GM12878 (cell line): Measurements from ENCODE around the gene OR10X1. TPM values are rescaled to one million over a fixed set of nuclear protein-coding genes. Genes with fewer than 3 reads are reported as not detected.

ENCODE experiments used
- ATAC-seq: fragments of 200-7000 bp; cut with Tn5 transposase; 3 replicates; pipeline ENCODE4 v1.9.1; 2020; ENCODE audit warnings: mild to moderate bottlenecking, moderate library complexity
- BruUV-seq: library from RNA; stranded (reverse); fragments of 400-500 nt; replicated peaks from 2 replicates; lab custom pipeline; 2021; lab: Mats Ljungman, UMichigan
- CTCF ChIA-PET: fragments of 300-600 bp; sonication (Branson Sonifier 250); formaldehyde crosslinking; extraction: SDS; loops from one replicate; lab custom pipeline; 2021; ENCODE audit warnings: inconsistent platforms; lab: Yijun Ruan, JAX
- POLR2A ChIA-PET: fragments of 350-600 bp; formaldehyde crosslinking; extraction: SDS; loops from one replicate; lab custom pipeline; 2021; ENCODE audit warnings: inconsistent platforms; lab: Charles Lee
- RAD21 ChIA-PET: fragments of 300-600 bp; sonication (Branson Sonifier 250); formaldehyde crosslinking; loops from one replicate; lab custom pipeline; 2023; ENCODE audit warnings: antibody characterized with exemption; ENCODE audit not compliant: unreplicated experiment; lab: Charles Lee
- SMC1A ChIA-PET: fragments of 300-600 bp; sonication (Branson Sonifier 250); formaldehyde crosslinking; loops from one replicate; lab custom pipeline; 2023; ENCODE audit not compliant: unreplicated experiment, uncharacterized antibody; lab: Charles Lee
- DNase-seq: peaks from one replicate; pipeline ENCODE4 v3.0.0-alpha.2; 2011; ENCODE audit warnings: low read depth, low spot score
- FAIRE-seq: peaks from 3 replicates; lab custom pipeline; 2011; peaks lifted over from hg19 to GRCh38; lab: Jason Lieb, UNC
- H2AFZ ChIP-seq: 2 replicates; pipeline ENCODE4 v1.6.0; 2011; ENCODE audit warnings: low read depth, low read length, control low read depth; ENCODE audit not compliant: control insufficient read depth
- H3K27ac ChIP-seq: 2 replicates; pipeline ENCODE4 v1.5.1; 2011; ENCODE audit warnings: control low read depth; ENCODE audit not compliant: control insufficient read depth, insufficient read depth
- H3K27me3 ChIP-seq, 2 experiments: replicated peaks in 1 of 2; 2 replicates each; pipeline versions ENCODE4 v1.6.0 to v1.6.1; 2011; ENCODE audit warnings: low read length in 1 of 2; ENCODE audit not compliant: control insufficient read depth in 2 of 2, insufficient read depth in 2 of 2
- H3K36me3 ChIP-seq, 2 experiments: 2 replicates each; pipeline ENCODE4 v1.5.1; 2011; ENCODE audit warnings: low read length in 1 of 2; ENCODE audit not compliant: control insufficient read depth in 2 of 2, insufficient read depth in 2 of 2
- H3K4me1 ChIP-seq: 2 replicates; pipeline ENCODE4 v1.6.1; 2011; ENCODE audit warnings: mild to moderate bottlenecking, low read length, moderate library complexity, mixed read lengths; ENCODE audit not compliant: control insufficient read depth, insufficient read depth
- H3K4me2 ChIP-seq: 2 replicates; pipeline ENCODE4 v1.6.0; 2011; ENCODE audit warnings: control low read depth; ENCODE audit not compliant: control insufficient read depth, insufficient read depth
- H3K4me3 ChIP-seq: fragments of 200-600 bp; sonication (generic); 2 replicates; pipeline ENCODE4 v1.5.1; 2016
- H3K79me2 ChIP-seq: 2 replicates; pipeline ENCODE4 v1.6.0; 2011; ENCODE audit warnings: low read length; ENCODE audit not compliant: control insufficient read depth, insufficient read depth
- H3K9ac ChIP-seq: 2 replicates; pipeline ENCODE4 v1.8.0; 2011; ENCODE audit warnings: low read length, control low read depth, mixed read lengths; ENCODE audit not compliant: control insufficient read depth, insufficient read depth
- H3K9me3 ChIP-seq: replicated peaks from 3 replicates; pipeline ENCODE4 v1.5.1; 2011; ENCODE audit warnings: mild to moderate bottlenecking, low read length; ENCODE audit not compliant: control insufficient read depth, insufficient read depth
- H4K20me1 ChIP-seq: 2 replicates; pipeline ENCODE4 v1.6.0; 2011; ENCODE audit not compliant: control insufficient read depth, insufficient read depth
- IRF4 ChIP-seq: IDR thresholded peaks from 2 replicates; pipeline ENCODE4 v1.6.1; 2011; ENCODE audit warnings: low read depth, low read length
- NR2F1 ChIP-seq: fragments of 450-650 bp; conservative IDR thresholded peaks from 2 replicates; pipeline ENCODE4 v1.6.1; 2017; ENCODE audit warnings: mild to moderate bottlenecking
- POLR2A ChIP-seq: IDR thresholded peaks from 2 replicates; pipeline ENCODE4 v1.6.1; 2011; ENCODE audit warnings: low read depth, mild to moderate bottlenecking, low read length
- SUPT20H ChIP-seq: IDR thresholded peaks from 2 replicates; pipeline ENCODE4 v1.6.1; 2011; ENCODE audit warnings: low read depth, mild to moderate bottlenecking, low read length, moderate library complexity, borderline replicate concordance; ENCODE audit not compliant: control insufficient read depth
- ZBTB11 ChIP-seq: fragments of 450-650 bp; formaldehyde crosslinking; IDR thresholded peaks from 2 replicates; pipeline ENCODE4 v1.5.0; 2022; ENCODE audit warnings: mild to moderate bottlenecking, missing genetic modification characterization
- ZSCAN29 ChIP-seq: fragments of 450-650 bp; IDR thresholded peaks from 2 replicates; pipeline ENCODE4 v1.6.1; 2017; ENCODE audit warnings: mild to moderate bottlenecking, moderate library complexity
- WGBS: methylation state at CpG from one replicate; pipeline ENCODE4 v1.1.6; 2016; ENCODE audit warnings: low lambda C conversion rate; ENCODE audit not compliant: insufficient replicate concordance, insufficient coverage; ENCODE audit errors: missing lambda C conversion rate; 5-methylcytosine and 5-hydroxymethylcytosine counted together
- in situ Hi-C: fragments of 300-500 bp; cut with MboI; formaldehyde crosslinking; loops from 9 replicates; pipeline ENCODE4 v1.14.3; 2018; ENCODE audit warnings: mixed read lengths
- intact Hi-C: fragments of 100-400 bp; cut with micrococcal nuclease; formaldehyde crosslinking; loops from one replicate; pipeline ENCODE4 v1.14.2; 2022; ENCODE audit not compliant: unreplicated experiment
- polyA plus RNA-seq, 11 experiments: library from polyadenylated mRNA; depleted of rRNA in 4 of 11; unstranded in 6 of 11; stranded (reverse) in 5 of 11; fragments of >200 nt; fragmentation: Nextera tagmentation in 4 of 11; fragmentation: Illumina TruSeq in 1 of 11; extraction: Ambion mirVana in 4 of 11; extraction: Trizol in 1 of 11; gene quantifications; 1 replicate in 1 of 11; 2 replicates in 10 of 11; pipeline versions ENCODE4 v1.2.1 to v1.2.3, GENCODE V29; 2011 to 2016; ENCODE audit warnings: inconsistent platforms in 2 of 11, missing spikeins in 2 of 11, low read depth in 1 of 11
- total RNA-seq, 4 experiments: library from RNA; depleted of rRNA in 3 of 4; stranded (reverse); fragments of >200 nt in 3 of 4; fragmentation: Illumina TruSeq in 1 of 4; extraction: Trizol in 1 of 4; gene quantifications; 2 replicates each; pipeline versions ENCODE4 v1.2.1 to v1.2.3, GENCODE V29; 2013 to 2021
- TF ChIP-seq, protein P1 (sequence below): fragments of 450-650 bp; IDR thresholded peaks from 2 replicates; pipeline ENCODE4 v1.6.1; 2016; ENCODE audit warnings: mild to moderate bottlenecking, moderate library complexity, borderline replicate concordance
- TF ChIP-seq, protein P2 (sequence below): fragments of 450-650 bp; IDR thresholded peaks from 2 replicates; pipeline ENCODE4 v1.6.1; 2017; ENCODE audit warnings: mild to moderate bottlenecking, moderate library complexity
- TF ChIP-seq, protein P3 (sequence below): IDR thresholded peaks from 2 replicates; pipeline ENCODE4 v1.6.1; 2012; ENCODE audit warnings: low read length, inconsistent platforms

Gene OR10X1
- total and polyA plus RNA-seq, 10 of the 15 experiments (the other 5 are each of a cell fraction or from before 2014, with no cell fraction given), result not detected

GRCh38 chr1:158537609-158538008, 42.1 kb downstream of the OR10X1 start (continued):
- TF ChIP-seq, protein P1, sequence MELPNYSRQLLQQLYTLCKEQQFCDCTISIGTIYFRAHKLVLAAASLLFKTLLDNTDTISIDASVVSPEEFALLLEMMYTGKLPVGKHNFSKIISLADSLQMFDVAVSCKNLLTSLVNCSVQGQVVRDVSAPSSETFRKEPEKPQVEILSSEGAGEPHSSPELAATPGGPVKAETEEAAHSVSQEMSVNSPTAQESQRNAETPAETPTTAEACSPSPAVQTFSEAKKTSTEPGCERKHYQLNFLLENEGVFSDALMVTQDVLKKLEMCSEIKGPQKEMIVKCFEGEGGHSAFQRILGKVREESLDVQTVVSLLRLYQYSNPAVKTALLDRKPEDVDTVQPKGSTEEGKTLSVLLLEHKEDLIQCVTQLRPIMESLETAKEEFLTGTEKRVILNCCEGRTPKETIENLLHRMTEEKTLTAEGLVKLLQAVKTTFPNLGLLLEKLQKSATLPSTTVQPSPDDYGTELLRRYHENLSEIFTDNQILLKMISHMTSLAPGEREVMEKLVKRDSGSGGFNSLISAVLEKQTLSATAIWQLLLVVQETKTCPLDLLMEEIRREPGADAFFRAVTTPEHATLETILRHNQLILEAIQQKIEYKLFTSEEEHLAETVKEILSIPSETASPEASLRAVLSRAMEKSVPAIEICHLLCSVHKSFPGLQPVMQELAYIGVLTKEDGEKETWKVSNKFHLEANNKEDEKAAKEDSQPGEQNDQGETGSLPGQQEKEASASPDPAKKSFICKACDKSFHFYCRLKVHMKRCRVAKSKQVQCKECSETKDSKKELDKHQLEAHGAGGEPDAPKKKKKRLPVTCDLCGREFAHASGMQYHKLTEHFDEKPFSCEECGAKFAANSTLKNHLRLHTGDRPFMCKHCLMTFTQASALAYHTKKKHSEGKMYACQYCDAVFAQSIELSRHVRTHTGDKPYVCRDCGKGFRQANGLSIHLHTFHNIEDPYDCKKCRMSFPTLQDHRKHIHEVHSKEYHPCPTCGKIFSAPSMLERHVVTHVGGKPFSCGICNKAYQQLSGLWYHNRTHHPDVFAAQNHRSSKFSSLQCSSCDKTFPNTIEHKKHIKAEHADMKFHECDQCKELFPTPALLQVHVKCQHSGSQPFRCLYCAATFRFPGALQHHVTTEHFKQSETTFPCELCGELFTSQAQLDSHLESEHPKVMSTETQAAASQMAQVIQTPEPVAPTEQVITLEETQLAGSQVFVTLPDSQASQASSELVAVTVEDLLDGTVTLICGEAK, result no peak

- FAIRE-seq (no peak), ATAC-seq (no peak), DNase-seq (no peak)
- Histone ChIP-seq H3K4me2 (no peak overlapping the region), H3K27me3 (no peaks in the 10 kb centered on the region), H3K27ac (no peak overlapping the region), H4K20me1 (no peaks in the 10 kb centered on the region), H3K9me3 (no peaks in the 10 kb centered on the region), H3K79me2 (no peaks in the 10 kb centered on the region), H3K36me3 (no peaks in the 10 kb centered on the region), H2AFZ (no peak overlapping the region), H3K4me3 (no peak overlapping the region), H3K4me1 (no peaks in the 10 kb centered on the region), H3K9ac (no peak overlapping the region)
- POLR2A ChIA-PET, result no interaction called here
- WGBS, result 66% methylated on average over 5 of the region's 5 CpGs
- BruUV-seq, result no TSS peak
- SMC1A ChIA-PET, result no interaction called here
- intact Hi-C loops (no loop called here), in situ Hi-C loops (no loop called here)
- CTCF ChIA-PET, result interaction anchor here (0.5 kb wide), 1 partner anchor 125 kb away, joined by 3 read pairs; no protein-coding TSS in a partner anchor
- RAD21 ChIA-PET, result no interaction called here
- no peak for TF ChIP-seq ZBTB11
- no peak for TF ChIP-seq ZSCAN29
- TF ChIP-seq NR2F1, result no peak
- TF ChIP-seq, protein P2, sequence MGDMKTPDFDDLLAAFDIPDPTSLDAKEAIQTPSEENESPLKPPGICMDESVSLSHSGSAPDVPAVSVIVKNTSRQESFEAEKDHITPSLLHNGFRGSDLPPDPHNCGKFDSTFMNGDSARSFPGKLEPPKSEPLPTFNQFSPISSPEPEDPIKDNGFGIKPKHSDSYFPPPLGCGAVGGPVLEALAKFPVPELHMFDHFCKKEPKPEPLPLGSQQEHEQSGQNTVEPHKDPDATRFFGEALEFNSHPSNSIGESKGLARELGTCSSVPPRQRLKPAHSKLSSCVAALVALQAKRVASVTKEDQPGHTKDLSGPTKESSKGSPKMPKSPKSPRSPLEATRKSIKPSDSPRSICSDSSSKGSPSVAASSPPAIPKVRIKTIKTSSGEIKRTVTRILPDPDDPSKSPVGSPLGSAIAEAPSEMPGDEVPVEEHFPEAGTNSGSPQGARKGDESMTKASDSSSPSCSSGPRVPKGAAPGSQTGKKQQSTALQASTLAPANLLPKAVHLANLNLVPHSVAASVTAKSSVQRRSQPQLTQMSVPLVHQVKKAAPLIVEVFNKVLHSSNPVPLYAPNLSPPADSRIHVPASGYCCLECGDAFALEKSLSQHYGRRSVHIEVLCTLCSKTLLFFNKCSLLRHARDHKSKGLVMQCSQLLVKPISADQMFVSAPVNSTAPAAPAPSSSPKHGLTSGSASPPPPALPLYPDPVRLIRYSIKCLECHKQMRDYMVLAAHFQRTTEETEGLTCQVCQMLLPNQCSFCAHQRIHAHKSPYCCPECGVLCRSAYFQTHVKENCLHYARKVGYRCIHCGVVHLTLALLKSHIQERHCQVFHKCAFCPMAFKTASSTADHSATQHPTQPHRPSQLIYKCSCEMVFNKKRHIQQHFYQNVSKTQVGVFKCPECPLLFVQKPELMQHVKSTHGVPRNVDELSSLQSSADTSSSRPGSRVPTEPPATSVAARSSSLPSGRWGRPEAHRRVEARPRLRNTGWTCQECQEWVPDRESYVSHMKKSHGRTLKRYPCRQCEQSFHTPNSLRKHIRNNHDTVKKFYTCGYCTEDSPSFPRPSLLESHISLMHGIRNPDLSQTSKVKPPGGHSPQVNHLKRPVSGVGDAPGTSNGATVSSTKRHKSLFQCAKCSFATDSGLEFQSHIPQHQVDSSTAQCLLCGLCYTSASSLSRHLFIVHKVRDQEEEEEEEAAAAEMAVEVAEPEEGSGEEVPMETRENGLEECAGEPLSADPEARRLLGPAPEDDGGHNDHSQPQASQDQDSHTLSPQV, result no peak
- TF ChIP-seq IRF4, result no peak
- TF ChIP-seq, protein P3, sequence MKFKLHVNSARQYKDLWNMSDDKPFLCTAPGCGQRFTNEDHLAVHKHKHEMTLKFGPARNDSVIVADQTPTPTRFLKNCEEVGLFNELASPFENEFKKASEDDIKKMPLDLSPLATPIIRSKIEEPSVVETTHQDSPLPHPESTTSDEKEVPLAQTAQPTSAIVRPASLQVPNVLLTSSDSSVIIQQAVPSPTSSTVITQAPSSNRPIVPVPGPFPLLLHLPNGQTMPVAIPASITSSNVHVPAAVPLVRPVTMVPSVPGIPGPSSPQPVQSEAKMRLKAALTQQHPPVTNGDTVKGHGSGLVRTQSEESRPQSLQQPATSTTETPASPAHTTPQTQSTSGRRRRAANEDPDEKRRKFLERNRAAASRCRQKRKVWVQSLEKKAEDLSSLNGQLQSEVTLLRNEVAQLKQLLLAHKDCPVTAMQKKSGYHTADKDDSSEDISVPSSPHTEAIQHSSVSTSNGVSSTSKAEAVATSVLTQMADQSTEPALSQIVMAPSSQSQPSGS, result no peak
- TF ChIP-seq SUPT20H, result no peak
- TF ChIP-seq POLR2A, result no peak
These were observed 45.2 kb downstream of the OR10X1 start for GRCh38 chr1:158534496-158534895.
